GM13977 (cell line): ENCODE measurements around the gene LUZP2.

ENCODE experiments used
- DNase-seq: peaks from one replicate; pipeline ENCODE4 v3.0.0; 2012; ENCODE audit warnings: low spot score
- in situ Hi-C: fragments of 300-500 bp; cut with MboI; formaldehyde crosslinking; loops from one replicate; pipeline ENCODE4 v1.12.0; 2022; ENCODE audit warnings: low sequenced_read_pairs, low pct_unique_long_range_greater_than_20kb, mixed read lengths, inconsistent platforms; ENCODE audit not compliant: unreplicated experiment
- TF ChIP-seq, protein P1 (sequence below): IDR thresholded peaks from 2 replicates; pipeline ENCODE4 v1.5.1; 2012; ENCODE audit warnings: mild to moderate bottlenecking, control low read depth; ENCODE audit not compliant: insufficient read depth; ENCODE audit errors: extremely low read depth, missing control alignments

Gene LUZP2

GRCh38 chr11:24651873-24652272 lies 155.0 kb downstream of the LUZP2 start:
- in situ Hi-C loops, result no loop called here
- no peak for DNase-seq
- TF ChIP-seq, protein P1, sequence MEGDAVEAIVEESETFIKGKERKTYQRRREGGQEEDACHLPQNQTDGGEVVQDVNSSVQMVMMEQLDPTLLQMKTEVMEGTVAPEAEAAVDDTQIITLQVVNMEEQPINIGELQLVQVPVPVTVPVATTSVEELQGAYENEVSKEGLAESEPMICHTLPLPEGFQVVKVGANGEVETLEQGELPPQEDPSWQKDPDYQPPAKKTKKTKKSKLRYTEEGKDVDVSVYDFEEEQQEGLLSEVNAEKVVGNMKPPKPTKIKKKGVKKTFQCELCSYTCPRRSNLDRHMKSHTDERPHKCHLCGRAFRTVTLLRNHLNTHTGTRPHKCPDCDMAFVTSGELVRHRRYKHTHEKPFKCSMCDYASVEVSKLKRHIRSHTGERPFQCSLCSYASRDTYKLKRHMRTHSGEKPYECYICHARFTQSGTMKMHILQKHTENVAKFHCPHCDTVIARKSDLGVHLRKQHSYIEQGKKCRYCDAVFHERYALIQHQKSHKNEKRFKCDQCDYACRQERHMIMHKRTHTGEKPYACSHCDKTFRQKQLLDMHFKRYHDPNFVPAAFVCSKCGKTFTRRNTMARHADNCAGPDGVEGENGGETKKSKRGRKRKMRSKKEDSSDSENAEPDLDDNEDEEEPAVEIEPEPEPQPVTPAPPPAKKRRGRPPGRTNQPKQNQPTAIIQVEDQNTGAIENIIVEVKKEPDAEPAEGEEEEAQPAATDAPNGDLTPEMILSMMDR, result no peak

GRCh38 chr11:24653901-24654300 lies 157.0 kb downstream of the LUZP2 start:
- TF ChIP-seq, protein P1, result no peak
- no peak for DNase-seq
- in situ Hi-C loops, result no loop called here

DNA sequence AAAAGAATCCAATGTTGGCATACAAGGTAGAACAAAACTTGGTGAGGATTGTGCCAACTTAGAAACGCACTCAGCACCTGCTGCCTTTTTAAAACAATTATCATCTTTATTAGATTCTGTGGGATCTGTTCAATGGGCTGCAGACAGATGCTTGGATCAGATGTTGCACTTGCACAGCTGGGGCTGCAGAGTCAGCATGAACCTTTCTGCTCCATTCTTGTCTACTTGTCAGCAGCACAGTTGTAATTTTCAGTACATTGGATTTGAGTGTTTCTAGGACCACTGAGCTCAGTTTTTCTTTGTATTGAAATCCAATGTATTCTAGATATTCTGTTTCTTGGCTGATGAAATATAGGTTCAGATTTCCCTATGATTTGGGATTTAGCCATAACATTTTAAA lies 164.5 kb downstream of the LUZP2 start:
- in situ Hi-C loops, result no loop called here
- TF ChIP-seq, protein P1, result no peak
- DNase-seq, result no peak

DNA sequence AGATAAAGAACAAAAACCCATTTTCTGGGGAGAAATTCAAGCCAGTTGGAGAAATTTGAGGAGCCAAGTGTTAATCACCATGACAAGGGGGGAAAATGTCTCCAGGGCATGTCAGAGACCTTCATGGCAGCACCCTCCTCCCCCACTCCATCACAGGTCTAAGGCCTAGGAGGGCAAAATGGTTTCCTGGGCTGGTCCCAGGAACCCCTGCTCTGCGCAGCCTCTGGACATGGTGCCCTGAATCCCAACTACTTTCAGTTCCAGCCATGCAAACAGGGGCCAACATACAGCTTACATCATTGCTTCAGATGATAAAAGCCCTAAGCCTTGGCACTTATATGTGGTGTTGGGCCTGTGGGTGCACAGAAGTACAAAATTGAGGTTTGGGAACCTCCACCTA lies 167.5 kb downstream of the LUZP2 start:
- no peak for DNase-seq
- TF ChIP-seq, protein P1, result no peak
- in situ Hi-C loops, result no loop called here

GRCh38 chr11:24667353-24667968 lies 170.6 kb downstream of the LUZP2 start:
- in situ Hi-C loops, result no loop called here
- no peak for DNase-seq
- TF ChIP-seq, protein P1, result no peak

GRCh38 chr11:24678703-24679348 lies 182.0 kb downstream of the LUZP2 start:
- in situ Hi-C loops, result no loop called here
- TF ChIP-seq, protein P1, result no peak
- DNase-seq, result no peak
